Upper lobe of left lung (tissue), 6 donors: ENCODE measurements around the gene TTC3. TPM values are rescaled to one million over a fixed set of nuclear protein-coding genes. Genes with fewer than 3 reads are reported as not detected.

Source experiments
- ATAC-seq, 2 donors: fragments of 200-7000 bp; cut with Tn5 transposase; one replicate each; pipeline ENCODE4 v1.9.1; 2022; ENCODE audit warnings: mild to moderate bottlenecking in 2 of 2, moderate library complexity in 2 of 2; ENCODE audit not compliant: low FRiP score in 2 of 2
- DNase-seq, 2 donors: peaks; one replicate each; pipeline ENCODE4 v3.0.0-alpha.2; 2019 to 2020
- H3K27ac ChIP-seq, 4 donors: fragments of 200-600 bp; sonication (generic); one replicate each; pipeline ENCODE4 v1.5.1; 2016 to 2019
- H3K27me3 ChIP-seq, 4 donors: fragments of 200-600 bp; sonication (generic); one replicate each; pipeline ENCODE4 v1.5.1; 2017 to 2019
- H3K36me3 ChIP-seq, 4 donors: fragments of 200-600 bp; sonication (generic); one replicate each; pipeline ENCODE4 v1.5.1; 2016 to 2019
- H3K4me1 ChIP-seq, 4 donors: fragments of 200-600 bp; sonication (generic); one replicate each; pipeline ENCODE4 v1.5.1; 2018 to 2019
- H3K4me3 ChIP-seq, 4 donors: fragments of 200-600 bp; sonication (generic); one replicate each; pipeline ENCODE4 v1.5.1; 2017 to 2019; ENCODE audit warnings: mild to moderate bottlenecking in 2 of 4, moderate library complexity in 1 of 4
- H3K9me3 ChIP-seq, 4 donors: fragments of 200-600 bp; sonication (generic); one replicate each; pipeline ENCODE4 v1.5.1; 2018 to 2019
- EP300 ChIP-seq, 4 donors: sonication (generic); formaldehyde crosslinking; IDR thresholded peaks; one replicate each; pipeline ENCODE4 v1.5.1; 2017; ENCODE audit warnings: antibody characterized with exemption in 4 of 4, control low read depth in 2 of 4
- POLR2A ChIP-seq, 4 donors: fragments of 450-650 bp; IDR thresholded peaks; one replicate each; pipeline ENCODE4 v1.5.1; 2016 to 2017; ENCODE audit warnings: antibody characterized with exemption in 4 of 4, mild to moderate bottlenecking in 2 of 4
- POLR2AphosphoS5 ChIP-seq, 2 donors: sonication (generic); formaldehyde crosslinking; IDR thresholded peaks; one replicate each; pipeline ENCODE4 v1.5.1; 2017; ENCODE audit warnings: antibody characterized with exemption in 2 of 2
- WGBS, 2 donors: methylation state at CpG; one replicate each; pipeline ENCODE4 v1.1.5; 2017 to 2018; 5-methylcytosine and 5-hydroxymethylcytosine counted together
- total RNA-seq, 6 donors: library from RNA; depleted of rRNA in 4 of 6; stranded (reverse); fragments of >200 nt in 4 of 6; gene quantifications; one replicate each; pipeline versions ENCODE4 v1.1.0 to v1.2.1, GENCODE V29; 2016 to 2021
- TF ChIP-seq, protein P1 (sequence below), 6 experiments: fragments of 450-650 bp in 4 of 6; fragments of 200-600 bp in 2 of 6; sonication (generic) in 2 of 6; IDR thresholded peaks; one replicate each; pipeline ENCODE4 v1.5.1; 2016 to 2019; ENCODE audit warnings: antibody characterized with exemption in 6 of 6
- donor health status: DM: no; HTN: no; CAD: no; lungs with moderate emphysema.
- donor health status: DM: no; HTN: yes; CAD: no; lungs with severe emphysema.

The TTC3 gene
- total RNA-seq, 6 donors from 2014 or later = 69.9 to 395 (median 88.2) TPM

DNA sequence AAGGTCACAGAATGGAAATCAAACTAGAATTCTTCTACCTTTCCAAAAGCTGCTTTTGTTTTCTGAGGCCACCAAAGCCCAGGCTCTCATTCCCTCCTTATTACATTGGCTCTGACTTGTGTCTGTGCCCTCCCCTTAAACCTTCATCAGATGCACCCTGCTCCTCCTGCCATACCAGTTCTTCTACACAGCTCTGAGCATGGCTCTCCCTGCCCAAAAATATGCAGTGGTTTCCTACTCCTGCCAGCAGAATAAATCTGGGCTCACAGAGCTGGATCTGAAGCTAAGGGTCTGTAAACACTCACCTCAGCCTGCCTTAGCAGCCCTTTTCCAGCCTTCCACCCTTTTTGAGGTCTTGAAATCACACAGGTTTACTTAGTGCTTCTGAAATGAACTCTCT lies 55.0 kb downstream of the TTC3 start:
- Histone ChIP-seq H3K4me1 (no peaks in the 10 kb centered on the region), H3K27me3 (no peaks in the 10 kb centered on the region), H3K27ac (no peak overlapping the region), H3K4me3 (no peak overlapping the region), H3K36me3 (peaks cover 3 to 48% (median 25%) of the 10 kb centered on the region in 4 donors), H3K9me3 (no peaks in the 10 kb centered on the region)
- DNase-seq (peak in 1 of 2 donors; percentile 31), ATAC-seq (peak in 1 of 2 donors; percentile 34)
- no peak for TF ChIP-seq POLR2A (IDR thresholded peaks at IDR 0.05)
- TF ChIP-seq POLR2AphosphoS5 (IDR thresholded peaks at IDR 0.05) = no peak
- TF ChIP-seq, protein P1, sequence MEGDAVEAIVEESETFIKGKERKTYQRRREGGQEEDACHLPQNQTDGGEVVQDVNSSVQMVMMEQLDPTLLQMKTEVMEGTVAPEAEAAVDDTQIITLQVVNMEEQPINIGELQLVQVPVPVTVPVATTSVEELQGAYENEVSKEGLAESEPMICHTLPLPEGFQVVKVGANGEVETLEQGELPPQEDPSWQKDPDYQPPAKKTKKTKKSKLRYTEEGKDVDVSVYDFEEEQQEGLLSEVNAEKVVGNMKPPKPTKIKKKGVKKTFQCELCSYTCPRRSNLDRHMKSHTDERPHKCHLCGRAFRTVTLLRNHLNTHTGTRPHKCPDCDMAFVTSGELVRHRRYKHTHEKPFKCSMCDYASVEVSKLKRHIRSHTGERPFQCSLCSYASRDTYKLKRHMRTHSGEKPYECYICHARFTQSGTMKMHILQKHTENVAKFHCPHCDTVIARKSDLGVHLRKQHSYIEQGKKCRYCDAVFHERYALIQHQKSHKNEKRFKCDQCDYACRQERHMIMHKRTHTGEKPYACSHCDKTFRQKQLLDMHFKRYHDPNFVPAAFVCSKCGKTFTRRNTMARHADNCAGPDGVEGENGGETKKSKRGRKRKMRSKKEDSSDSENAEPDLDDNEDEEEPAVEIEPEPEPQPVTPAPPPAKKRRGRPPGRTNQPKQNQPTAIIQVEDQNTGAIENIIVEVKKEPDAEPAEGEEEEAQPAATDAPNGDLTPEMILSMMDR (IDR thresholded peaks at IDR 0.05) = no peak
- TF ChIP-seq EP300 (IDR thresholded peaks at IDR 0.05) = no peak

DNA sequence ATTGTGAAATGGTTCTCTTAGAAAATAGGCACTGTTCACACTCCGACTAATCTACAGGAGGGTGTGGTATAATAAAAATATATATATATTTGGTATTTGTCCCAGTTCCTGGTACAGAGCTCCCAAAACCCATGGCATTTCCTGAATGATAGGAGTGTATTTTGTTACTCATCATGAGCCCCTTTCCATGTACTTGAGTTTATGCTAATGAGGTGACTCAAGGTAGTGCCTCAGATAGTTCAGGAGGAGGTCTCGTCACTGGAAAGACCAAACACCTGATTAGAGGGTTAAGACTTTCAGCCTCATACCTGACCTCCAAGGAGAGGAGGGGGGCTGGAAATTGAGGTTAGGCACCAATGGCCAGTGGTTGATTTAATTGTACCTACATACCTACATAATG lies 57.9 kb downstream of the TTC3 start:
- DNase-seq = no peak
- Histone ChIP-seq H3K4me3 (no peak overlapping the region), H3K4me1 (no peaks in the 10 kb centered on the region), H3K27me3 (no peaks in the 10 kb centered on the region), H3K27ac (no peak overlapping the region), H3K9me3 (no peaks in the 10 kb centered on the region), H3K36me3 (peaks cover 8 to 60% (median 38%) of the 10 kb centered on the region in 4 donors)
- no peak for ATAC-seq
- TF ChIP-seq, protein P1 (IDR thresholded peaks at IDR 0.05) = no peak
- TF ChIP-seq POLR2A (IDR thresholded peaks at IDR 0.05) (no peak), EP300 (IDR thresholded peaks at IDR 0.05) (no peak)
- WGBS, 2 donors = 84 to 94% methylated on average over 2 of the region's 2 CpGs

DNA sequence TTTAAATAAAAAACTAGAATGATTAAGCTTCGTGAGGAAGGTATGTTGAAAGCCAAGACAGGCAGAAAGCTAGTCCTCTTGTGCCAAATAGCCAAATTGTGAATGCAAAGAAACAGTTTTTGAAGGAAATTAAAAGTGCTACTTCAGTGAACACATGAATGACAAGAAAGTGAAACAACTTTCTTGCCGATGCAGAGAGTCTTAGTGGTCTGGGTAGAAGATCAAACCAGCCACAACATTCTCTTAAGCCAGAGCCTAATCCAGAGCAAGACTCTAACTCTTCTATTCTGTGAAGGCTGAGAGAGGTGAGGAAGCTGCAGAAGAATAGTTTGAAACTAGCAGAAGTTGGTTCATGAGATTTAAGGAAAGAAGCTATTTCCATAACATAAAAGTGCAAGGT lies 63.2 kb downstream of the TTC3 start:
- Histone ChIP-seq H3K9me3 (no peaks in the 10 kb centered on the region), H3K36me3 (peaks cover 6 to 67% (median 41%) of the 10 kb centered on the region in 4 donors), H3K4me3 (no peak overlapping the region), H3K27me3 (no peaks in the 10 kb centered on the region), H3K4me1 (peaks cover 0 to 3% (median 2%) of the 10 kb centered on the region in 4 donors), H3K27ac (no peak overlapping the region)
- DNase-seq (no peak), ATAC-seq (no peak)
- no peak for TF ChIP-seq EP300 (IDR thresholded peaks at IDR 0.05)
- no peak for TF ChIP-seq POLR2A (IDR thresholded peaks at IDR 0.05)
- no peak for TF ChIP-seq POLR2AphosphoS5 (IDR thresholded peaks at IDR 0.05)
- TF ChIP-seq, protein P1 (IDR thresholded peaks at IDR 0.05) = no peak
- 91 to 94% methylated on average over 2 of the region's 2 CpGs for WGBS, 2 donors

DNA sequence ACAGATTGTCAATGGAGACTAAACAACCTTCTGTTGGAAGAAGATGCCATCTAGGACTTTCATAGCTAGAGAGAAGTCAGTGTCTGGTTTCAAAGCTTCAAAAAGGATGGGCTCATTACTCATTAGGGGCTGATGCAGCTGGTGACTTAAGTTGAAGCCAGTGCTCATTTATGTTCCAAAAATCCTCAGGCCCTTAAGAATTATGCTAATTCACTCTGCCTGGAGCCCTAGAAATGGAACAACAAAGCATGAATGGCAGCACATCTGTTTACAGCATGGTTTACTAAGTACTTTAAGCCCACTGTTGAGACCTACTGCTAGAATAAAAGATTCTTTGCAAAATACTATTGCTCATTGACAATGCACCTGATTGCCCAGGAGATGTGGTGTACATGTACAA lies 63.7 kb downstream of the TTC3 start:
- DNase-seq (no peak), ATAC-seq (no peak)
- no peak overlapping the region for H3K27ac ChIP-seq
- no peaks in the 10 kb centered on the region for H3K9me3 ChIP-seq
- H3K27me3 ChIP-seq = no peaks in the 10 kb centered on the region
- peaks cover 6 to 71% (median 41%) of the 10 kb centered on the region in 4 donors for H3K36me3 ChIP-seq
- peaks cover 0 to 3% (median 2%) of the 10 kb centered on the region in 4 donors for H3K4me1 ChIP-seq
- no peak overlapping the region for H3K4me3 ChIP-seq
- no peak for TF ChIP-seq POLR2AphosphoS5 (IDR thresholded peaks at IDR 0.05)
- TF ChIP-seq EP300 (IDR thresholded peaks at IDR 0.05) = no peak
- TF ChIP-seq, protein P1 (IDR thresholded peaks at IDR 0.05) = no peak
- TF ChIP-seq POLR2A (IDR thresholded peaks at IDR 0.05) = no peak

DNA sequence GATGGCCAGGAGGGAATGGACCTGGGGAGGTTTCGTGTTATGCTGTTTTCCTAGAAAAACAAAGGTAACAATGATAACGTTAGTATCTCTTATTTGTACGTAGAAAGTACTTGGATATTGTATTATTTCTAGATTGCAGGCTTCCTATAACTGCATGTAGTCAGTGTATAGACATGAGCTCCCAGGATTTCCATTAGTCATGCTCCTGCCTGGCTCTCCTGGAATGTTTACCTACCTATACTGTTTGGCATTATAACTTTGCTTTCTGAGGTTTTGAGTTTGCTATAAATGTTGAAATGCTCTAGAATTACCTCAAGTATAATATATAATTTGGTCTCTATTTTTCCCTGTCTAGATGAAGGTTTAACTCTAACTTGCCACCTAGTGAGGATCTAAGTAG lies 66.1 kb downstream of the TTC3 start:
- no peak for ATAC-seq
- Histone ChIP-seq H3K4me1 (peaks cover 0 to 3% (median 2%) of the 10 kb centered on the region in 4 donors), H3K9me3 (no peaks in the 10 kb centered on the region), H3K36me3 (peaks cover 4 to 59% (median 32%) of the 10 kb centered on the region in 4 donors), H3K27me3 (no peaks in the 10 kb centered on the region), H3K4me3 (no peak overlapping the region), H3K27ac (no peak overlapping the region)
- TF ChIP-seq, protein P1 (IDR thresholded peaks at IDR 0.05) = no peak
- TF ChIP-seq EP300 (IDR thresholded peaks at IDR 0.05) = no peak
- no peak for DNase-seq
- WGBS, 2 donors = 78 to 94% methylated on average over 3 of the region's 3 CpGs
